Measurements from ENCODE around the gene RAVER2.

The RAVER2 gene

DNA sequence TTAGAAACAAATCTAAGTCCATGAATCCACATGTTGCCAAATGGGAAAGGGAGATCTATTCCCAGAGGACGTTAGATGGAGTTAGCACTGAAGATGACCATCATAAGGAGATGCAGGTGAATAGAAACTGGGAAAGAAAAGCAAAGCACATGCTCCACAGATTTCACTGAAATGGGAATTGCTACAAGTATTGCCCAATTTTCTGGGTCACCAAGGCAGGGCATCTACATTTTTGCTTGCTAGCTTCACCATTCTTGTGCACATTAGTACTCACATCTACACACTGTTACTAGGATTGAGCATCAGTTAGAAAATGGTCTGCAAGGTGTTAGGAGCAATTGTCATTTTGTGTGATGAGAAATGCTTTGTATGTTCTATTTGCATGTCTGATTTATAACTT, 122.4 kb downstream of the RAVER2 start:
- no peak for DNase-seq (ENCODE audit: low read depth)
- in situ Hi-C loops (cut with HindIII; ENCODE audit: low sequenced_read_pairs): no loop called here
- no peak overlapping the region for H3K4me3 ChIP-seq (ENCODE audit: low read depth, low read length)
- TF ChIP-seq CTCF (IDR thresholded peaks at IDR 0.05; ENCODE audit: low read depth, low read length, missing control alignments): no peak

GRCh38 chr1:64871256-64871655, 126.4 kb downstream of the RAVER2 start:
- in situ Hi-C loops (cut with HindIII; ENCODE audit: low sequenced_read_pairs): no loop called here
- DNase-seq (ENCODE audit: low read depth): no peak
- no peak overlapping the region for H3K4me3 ChIP-seq (ENCODE audit: low read depth, low read length)
- no peak for TF ChIP-seq CTCF (IDR thresholded peaks at IDR 0.05; ENCODE audit: low read depth, low read length, missing control alignments)

GRCh38 chr1:64872067-64872466, 127.2 kb downstream of the RAVER2 start:
- DNase-seq (ENCODE audit: low read depth): no peak
- no peak overlapping the region for H3K4me3 ChIP-seq (ENCODE audit: low read depth, low read length)
- TF ChIP-seq CTCF (IDR thresholded peaks at IDR 0.05; ENCODE audit: low read depth, low read length, missing control alignments): no peak
- in situ Hi-C loops (cut with HindIII; ENCODE audit: low sequenced_read_pairs): no loop called here

DNA sequence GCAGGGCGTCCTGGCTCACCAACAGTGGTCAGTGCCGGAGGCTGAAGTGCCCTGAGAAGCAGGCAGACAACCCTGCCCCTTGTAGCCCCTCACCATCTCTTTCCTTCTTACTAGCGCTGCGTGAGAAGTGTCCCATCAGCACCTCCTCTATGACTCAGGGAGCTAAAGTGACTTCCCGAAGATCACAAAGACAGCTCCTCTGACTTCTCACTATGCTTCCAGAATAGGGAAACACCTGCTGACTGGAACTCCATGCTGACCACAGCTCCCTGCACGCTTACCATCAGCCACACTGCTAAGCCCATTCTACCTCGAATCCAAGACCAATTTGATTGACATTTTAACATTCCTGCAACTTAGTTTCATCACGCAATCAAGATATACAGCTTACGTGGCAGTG, 128.7 kb downstream of the RAVER2 start:
- in situ Hi-C loops (cut with HindIII; ENCODE audit: low sequenced_read_pairs): no loop called here
- no peak overlapping the region for H3K4me3 ChIP-seq (ENCODE audit: low read depth, low read length)
- DNase-seq (ENCODE audit: low read depth): no peak
- TF ChIP-seq CTCF (IDR thresholded peaks at IDR 0.05; ENCODE audit: low read depth, low read length, missing control alignments): no peak

DNA sequence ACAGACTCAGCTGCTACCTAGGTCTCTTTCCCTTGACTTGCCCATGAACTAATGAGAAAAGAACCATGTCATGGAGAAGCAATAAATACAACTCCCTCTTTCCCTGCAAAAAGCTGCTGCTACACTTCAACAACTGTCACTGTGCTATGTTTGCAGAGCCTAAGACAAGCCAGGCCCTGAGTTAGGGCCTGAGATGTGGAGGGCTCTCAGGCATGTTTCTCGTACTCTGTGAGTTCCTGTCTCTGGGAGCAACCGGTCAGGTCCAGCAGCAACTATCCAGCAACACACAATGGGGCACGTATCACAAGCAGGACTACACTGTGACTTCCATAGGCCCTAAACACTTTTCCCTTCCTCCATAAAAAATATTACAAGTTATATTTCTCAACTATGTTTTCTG, 129.8 kb downstream of the RAVER2 start:
- H3K4me3 ChIP-seq (ENCODE audit: low read depth, low read length): no peak overlapping the region
- TF ChIP-seq CTCF (IDR thresholded peaks at IDR 0.05; ENCODE audit: low read depth, low read length, missing control alignments): no peak
- DNase-seq (ENCODE audit: low read depth): no peak
- in situ Hi-C loops (cut with HindIII; ENCODE audit: low sequenced_read_pairs): no loop called here

GRCh38 chr1:64875101-64875500, 130.2 kb downstream of the RAVER2 start:
- TF ChIP-seq CTCF (IDR thresholded peaks at IDR 0.05; ENCODE audit: low read depth, low read length, missing control alignments): no peak
- no peak for DNase-seq (ENCODE audit: low read depth)
- no peak overlapping the region for H3K4me3 ChIP-seq (ENCODE audit: low read depth, low read length)
- in situ Hi-C loops (cut with HindIII; ENCODE audit: low sequenced_read_pairs): no loop called here

DNA sequence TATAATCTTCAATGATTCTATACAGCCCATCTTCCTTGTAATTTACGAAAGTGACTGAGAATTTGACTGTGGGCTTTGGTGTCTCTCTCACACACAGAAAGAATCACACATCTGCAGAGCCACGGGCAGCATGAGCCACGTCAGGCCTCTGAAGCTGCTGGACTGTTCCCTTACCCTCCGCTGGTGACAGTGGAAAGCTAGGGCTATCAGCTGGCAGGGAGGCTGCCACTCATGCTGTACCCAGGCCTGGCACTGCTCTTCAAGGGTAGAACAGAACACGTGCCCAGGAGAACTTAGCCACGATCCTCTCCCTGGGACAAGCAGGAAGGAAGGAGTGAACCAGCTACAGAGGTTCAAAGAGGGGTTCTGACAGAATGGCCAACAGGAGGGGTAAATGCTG, 130.7 kb downstream of the RAVER2 start:
- TF ChIP-seq CTCF (IDR thresholded peaks at IDR 0.05; ENCODE audit: low read depth, low read length, missing control alignments): no peak
- in situ Hi-C loops (cut with HindIII; ENCODE audit: low sequenced_read_pairs): no loop called here
- DNase-seq (ENCODE audit: low read depth): no peak
- no peak overlapping the region for H3K4me3 ChIP-seq (ENCODE audit: low read depth, low read length)

Measured in astrocyte of the cerebellum (primary cell).